ENCODE data around the gene CCDC89. TPM values are rescaled to one million over a fixed set of nuclear protein-coding genes. Genes with fewer than 3 reads are reported as not detected.

CCDC89 gene
- total and polyA plus RNA-seq, 11 donors, result 0.11 to 1.5 (median 0.58) TPM; not detected in 1

GRCh38 chr11:85666687-85667086, 19.3 kb downstream of the CCDC89 start:
- intact Hi-C loops (cut with DNase I), result loop anchor here in 1 of 10 donors (10.0 kb wide), 1 partner anchor 72 kb away; no protein-coding TSS in a partner anchor

GRCh38 chr11:85665733-85666132, 20.3 kb downstream of the CCDC89 start:
- 80 to 82% (median 81%) methylated on average over 5 of the region's 5 CpGs for WGBS, 4 donors
- intact Hi-C loops (cut with DNase I), result loop anchor here in 3 of 10 donors (1.0 to 10.0 kb wide), 3 partner anchors 37 to 71 kb away; partner anchors contain the start of gene TMEM126B (in 2 of the 3)
- H3K4me3 ChIP-seq, result peak overlapping the region in 2 of 12 donors; percentile 78 to 88
- no peaks in the 10 kb centered on the region for H3K27me3 ChIP-seq
- H3K36me3 ChIP-seq, result peaks cover 0 to 26% (median 13%) of the 10 kb centered on the region in 9 donors
- TF ChIP-seq POLR2A (IDR thresholded peaks at IDR 0.05), result no peak
- TF ChIP-seq CTCF (IDR thresholded peaks at IDR 0.05), result no peak
- H3K9me3 ChIP-seq, result no peaks in the 10 kb centered on the region
- H3K4me1 ChIP-seq, result peaks cover 0 to 35% (median 26%) of the 10 kb centered on the region in 12 donors
- ATAC-seq, result no peak
- peak overlapping the region in 7 of 12 donors; percentile 96 to 99 (median 97) for H3K27ac ChIP-seq
- DNase-seq, result no peak

More at GRCh38 chr11:85666687-85667086, 19.3 kb downstream of the CCDC89 start:
- H3K27me3 ChIP-seq, result no peaks in the 10 kb centered on the region
- H3K4me1 ChIP-seq, result peaks cover 0 to 26% (median 17%) of the 10 kb centered on the region in 12 donors
- ATAC-seq (no peak), DNase-seq (no peak)
- no peaks in the 10 kb centered on the region for H3K9me3 ChIP-seq
- H3K4me3 ChIP-seq, result no peak overlapping the region
- 93 to 95% (median 93%) methylated on average over 3 of the region's 3 CpGs for WGBS, 4 donors
- peaks cover 0 to 17% (median 6%) of the 10 kb centered on the region in 9 donors for H3K36me3 ChIP-seq
- H3K27ac ChIP-seq, result no peak overlapping the region
- TF ChIP-seq POLR2A (IDR thresholded peaks at IDR 0.05), result no peak

GRCh38 chr11:85664615-85665481, 21.1 kb downstream of the CCDC89 start, which contains the start of gene CREBZF:
TSS of gene CREBZF (minus strand) at chr11:85665129. CDS start at chr11:85664875, 254 bp downstream.
- H3K36me3 ChIP-seq, result peaks cover 0 to 35% (median 22%) of the 10 kb centered on the region in 9 donors
- peak within 1 kb of the TSS; percentile 71 to 94 (median 88) for H3K4me3 ChIP-seq
- intact Hi-C loops (cut with DNase I), result loop anchor here in 9 of 10 donors (1.0 to 10.0 kb wide), 4 partner anchors 36 to 70 kb away; partner anchors contain the start of genes TMEM126B (in 9 of the 9) and DLG2 (in 6 of the 9)
- no peaks in the 10 kb centered on the region for H3K27me3 ChIP-seq
- no peaks in the 10 kb centered on the region for H3K9me3 ChIP-seq
- no peak for TF ChIP-seq CTCF (IDR thresholded peaks at IDR 0.05)
- TF ChIP-seq POLR2A (IDR thresholded peaks at IDR 0.05), result peak in 1 of 2 donors; percentile 95
- peaks cover 0 to 42% (median 35%) of the 10 kb centered on the region in 12 donors for H3K4me1 ChIP-seq
- 0 to 2% (median 1%) methylated on average over 16 to 67 of the region's 67 CpGs for WGBS, 4 donors
- peak within 1 kb of the TSS; percentile 92 to 99 (median 96) for H3K27ac ChIP-seq
- ATAC-seq (peak; percentile 93 to 96 (median 96)), DNase-seq (peak; percentile 95 to 97 (median 95))

- intact Hi-C loops (cut with DNase I), result loop anchor here in 9 of 10 donors (1.0 to 10.0 kb wide), 5 partner anchors 15 to 69 kb away; partner anchors contain the start of genes TMEM126B (in 8 of the 9) and DLG2 (in 6 of the 9)
- H3K27me3 ChIP-seq, result no peaks in the 10 kb centered on the region
- DNase-seq, result peak; percentile 77 to 90 (median 85)
- peak overlapping the region; percentile 71 to 94 (median 88) for H3K4me3 ChIP-seq
- 0 to 1% (median 0%) methylated on average over 49 to 73 of the region's 73 CpGs for WGBS, 4 donors
- H3K4me1 ChIP-seq, result peaks cover 0 to 51% (median 43%) of the 10 kb centered on the region in 12 donors
- H3K9me3 ChIP-seq, result no peaks in the 10 kb centered on the region
- peak; percentile 72 to 82 (median 77) for ATAC-seq
- H3K27ac ChIP-seq, result peak overlapping the region; percentile 92 to 99 (median 96)
- H3K36me3 ChIP-seq, result peaks cover 0 to 44% (median 30%) of the 10 kb centered on the region in 9 donors
- TF ChIP-seq CTCF (IDR thresholded peaks at IDR 0.05), result peak; percentile 41 to 79 (median 64)
- TF ChIP-seq POLR2A (IDR thresholded peaks at IDR 0.05), result no peak
Observed at GRCh38 chr11:85663753-85664614, 22.0 kb downstream of the CCDC89 start.

Data from heart left ventricle (tissue), 16 donors.